ENCODE results near the gene S100A8.
"Not testable (repeated sequence)": the region's sequence is repeated elsewhere in the genome, so short reads cannot be mapped to it uniquely, and the experiment has no call there.

Gene S100A8

GRCh38 chr1:153348511-153349362, 42.1 kb downstream of the S100A8 start, which contains the start of gene PGLYRP4:
Gene PGLYRP4 (minus strand): TSS chr1:153348841. CDS start chr1:153347932, 909 bp downstream.
- no peak for DNase-seq (ENCODE audit: low read depth in 4 of 4, low spot score in 1 of 4)

GRCh38 chr1:153347856-153348255, 43.0 kb downstream of the S100A8 start:
- no peak for DNase-seq (ENCODE audit: low read depth in 4 of 4, low spot score in 1 of 4)

GRCh38 chr1:153347049-153347448, 43.8 kb downstream of the S100A8 start:
- DNase-seq (ENCODE audit: low read depth in 4 of 4, low spot score in 1 of 4): not testable (repeated sequence)

- no peak for DNase-seq (ENCODE audit: low read depth in 4 of 4, low spot score in 1 of 4)
Observed at GRCh38 chr1:153346077-153346723, 44.7 kb downstream of the S100A8 start.

- no peak for DNase-seq (ENCODE audit: low read depth in 4 of 4, low spot score in 1 of 4)
Observed at GRCh38 chr1:153345187-153346076, 45.4 kb downstream of the S100A8 start.

GRCh38 chr1:153344718-153345025, 46.2 kb downstream of the S100A8 start:
- no peak for DNase-seq (ENCODE audit: low read depth in 4 of 4, low spot score in 1 of 4)

- no peak for DNase-seq (ENCODE audit: low read depth in 4 of 4, low spot score in 1 of 4)
Observed at GRCh38 chr1:153343811-153344717, 46.8 kb downstream of the S100A8 start.

- no peak for DNase-seq (ENCODE audit: low read depth in 4 of 4, low spot score in 1 of 4)
Observed at GRCh38 chr1:153343040-153343681, 47.7 kb downstream of the S100A8 start.

GRCh38 chr1:153342178-153342577, 48.7 kb downstream of the S100A8 start:
- DNase-seq (ENCODE audit: low read depth in 4 of 4, low spot score in 1 of 4): no peak

- DNase-seq (ENCODE audit: low read depth in 4 of 4, low spot score in 1 of 4): no peak
Observed at GRCh38 chr1:153341431-153341934, 49.4 kb downstream of the S100A8 start.

GRCh38 chr1:153340356-153340755, 50.5 kb downstream of the S100A8 start:
- no peak for DNase-seq (ENCODE audit: low read depth in 4 of 4, low spot score in 1 of 4)
